VCaP (cell line): ENCODE results near the gene HOMER2.

ENCODE experiments used
- H3K27ac ChIP-seq: fragments of 450-650 bp; 2 replicates; pipeline ENCODE4 v1.5.1; 2017
- CTCF ChIP-seq: fragments of 450-650 bp; conservative IDR thresholded peaks from 2 replicates; pipeline ENCODE4 v1.5.1; 2017; ENCODE audit warnings: mild to moderate bottlenecking, moderate library complexity

HOMER2 gene

DNA sequence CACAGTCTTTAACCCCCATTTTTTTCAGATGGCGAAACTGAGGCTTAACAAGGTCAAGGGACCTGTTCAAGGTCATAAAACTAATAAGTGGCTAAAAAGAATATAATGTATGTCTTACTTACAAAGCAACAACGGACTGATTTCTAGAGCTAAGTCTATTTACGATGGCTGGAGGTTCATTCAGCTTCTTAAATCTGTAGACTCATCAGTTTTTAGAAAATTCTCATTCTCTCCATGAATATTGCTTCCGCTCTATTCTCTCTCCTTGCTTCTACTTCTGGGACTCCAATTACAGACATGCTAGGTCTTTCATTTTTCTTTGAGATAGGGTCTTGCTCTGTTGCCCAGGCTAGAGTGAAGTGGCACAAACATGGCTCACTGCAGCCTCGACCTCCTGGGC is 74.2 kb downstream of the HOMER2 start:
- TF ChIP-seq CTCF = no peak
- H3K27ac ChIP-seq = no peak overlapping the region

- TF ChIP-seq CTCF = no peak
- H3K27ac ChIP-seq = no peak overlapping the region
Observed at GRCh38 chr15:82877825-82878224, 74.7 kb downstream of the HOMER2 start.

DNA sequence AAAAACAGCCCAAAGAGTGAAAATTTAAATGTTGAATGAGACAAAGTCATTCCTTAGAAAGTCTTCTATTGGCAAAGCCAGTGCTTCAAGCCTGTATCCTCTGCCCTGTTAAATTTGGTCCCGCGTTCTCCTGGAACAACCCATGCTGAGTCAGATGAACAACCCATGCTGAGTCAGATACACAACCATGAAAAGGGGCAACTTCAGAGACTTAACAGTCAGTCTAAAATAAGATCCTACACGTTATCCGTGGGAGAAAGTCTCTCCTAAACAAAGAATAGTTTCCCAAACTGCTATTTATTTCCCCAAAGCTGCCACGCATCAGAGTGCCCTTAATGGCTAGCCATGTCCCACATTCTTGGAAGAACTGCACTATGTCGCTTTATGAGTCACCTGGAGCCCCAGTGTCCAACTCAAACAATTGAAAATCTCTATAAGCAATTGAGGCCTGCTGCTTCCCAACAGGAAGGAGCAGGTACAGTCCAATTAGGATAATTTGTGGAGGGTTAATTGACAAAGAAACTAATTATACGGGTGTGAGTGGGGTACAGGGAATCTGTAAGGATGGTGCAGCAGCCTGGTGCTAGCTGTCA is 77.0 kb downstream of the HOMER2 start:
- H3K27ac ChIP-seq = no peak overlapping the region
- no peak for TF ChIP-seq CTCF

GRCh38 chr15:82874961-82875360 is 77.6 kb downstream of the HOMER2 start:
- no peak for TF ChIP-seq CTCF
- no peak overlapping the region for H3K27ac ChIP-seq

- no peak for TF ChIP-seq CTCF
- H3K27ac ChIP-seq = no peak overlapping the region
Observed at GRCh38 chr15:82874267-82874666, 78.3 kb downstream of the HOMER2 start.

DNA sequence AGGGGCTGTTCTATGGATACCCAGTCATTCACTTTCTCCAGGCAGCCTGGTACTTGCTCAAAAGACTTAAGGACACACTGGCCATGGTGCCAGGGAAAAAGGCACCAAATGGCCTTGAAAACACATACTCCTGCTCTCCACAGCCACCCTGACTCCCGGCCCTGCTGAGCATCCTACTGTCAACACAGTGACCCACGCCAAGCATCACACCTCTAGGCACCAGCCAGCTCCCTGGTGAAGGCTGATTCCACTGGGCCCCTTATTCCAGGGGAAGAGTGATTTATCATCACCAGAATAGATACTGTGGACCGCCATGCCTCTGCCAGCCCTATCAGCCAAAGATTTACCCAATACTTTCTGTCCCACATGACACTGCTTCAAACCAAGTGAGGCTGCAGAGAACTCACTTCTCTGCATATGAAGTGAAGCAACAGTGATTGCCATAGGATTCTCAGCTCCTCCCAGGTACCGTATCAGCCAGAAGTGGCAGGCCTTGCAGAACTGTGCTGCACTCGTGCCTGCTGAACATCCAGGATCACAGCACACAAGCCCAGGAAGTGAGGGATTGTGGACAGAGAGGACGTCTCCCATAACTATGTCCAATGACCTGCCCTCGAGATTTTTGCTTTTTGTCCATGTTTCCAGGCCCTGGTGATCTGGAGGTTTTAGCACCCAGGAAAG is 79.4 kb downstream of the HOMER2 start:
- TF ChIP-seq CTCF = no peak
- H3K27ac ChIP-seq = no peak overlapping the region

DNA sequence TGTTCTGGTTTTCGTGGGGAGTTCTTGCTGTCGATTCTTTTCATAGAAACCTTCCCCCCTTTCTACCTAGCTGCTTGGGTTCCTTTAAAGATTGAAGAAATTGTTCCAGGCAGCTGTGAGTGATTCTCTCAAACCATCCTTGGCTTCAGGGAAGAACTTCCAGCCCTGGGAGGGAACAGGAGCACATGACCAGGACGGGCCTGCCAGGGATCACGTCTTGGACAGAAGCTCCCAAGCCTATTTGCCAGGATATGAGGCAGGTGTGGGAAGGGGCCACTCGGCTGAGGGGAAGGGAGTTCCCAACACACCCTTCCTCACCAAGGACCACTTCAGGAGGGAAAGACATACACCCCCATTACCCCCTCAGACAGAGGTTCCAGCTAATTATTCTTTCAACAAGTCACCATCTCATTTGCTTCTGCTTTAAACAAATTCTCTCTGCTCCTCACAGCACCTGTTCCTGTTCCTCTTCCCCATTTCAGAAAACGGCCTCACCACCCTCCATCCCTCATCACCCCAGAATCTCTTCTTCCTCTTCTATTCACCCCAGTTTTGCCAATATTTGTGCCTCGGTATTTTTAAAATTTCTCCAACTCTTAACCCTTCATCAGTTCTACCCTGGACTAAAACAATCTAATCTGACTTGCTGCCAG is 80.6 kb downstream of the HOMER2 start:
- TF ChIP-seq CTCF = no peak
- H3K27ac ChIP-seq = no peak overlapping the region
